ENCODE data around the gene AUTS2.

- TF ChIP-seq, protein P1, sequence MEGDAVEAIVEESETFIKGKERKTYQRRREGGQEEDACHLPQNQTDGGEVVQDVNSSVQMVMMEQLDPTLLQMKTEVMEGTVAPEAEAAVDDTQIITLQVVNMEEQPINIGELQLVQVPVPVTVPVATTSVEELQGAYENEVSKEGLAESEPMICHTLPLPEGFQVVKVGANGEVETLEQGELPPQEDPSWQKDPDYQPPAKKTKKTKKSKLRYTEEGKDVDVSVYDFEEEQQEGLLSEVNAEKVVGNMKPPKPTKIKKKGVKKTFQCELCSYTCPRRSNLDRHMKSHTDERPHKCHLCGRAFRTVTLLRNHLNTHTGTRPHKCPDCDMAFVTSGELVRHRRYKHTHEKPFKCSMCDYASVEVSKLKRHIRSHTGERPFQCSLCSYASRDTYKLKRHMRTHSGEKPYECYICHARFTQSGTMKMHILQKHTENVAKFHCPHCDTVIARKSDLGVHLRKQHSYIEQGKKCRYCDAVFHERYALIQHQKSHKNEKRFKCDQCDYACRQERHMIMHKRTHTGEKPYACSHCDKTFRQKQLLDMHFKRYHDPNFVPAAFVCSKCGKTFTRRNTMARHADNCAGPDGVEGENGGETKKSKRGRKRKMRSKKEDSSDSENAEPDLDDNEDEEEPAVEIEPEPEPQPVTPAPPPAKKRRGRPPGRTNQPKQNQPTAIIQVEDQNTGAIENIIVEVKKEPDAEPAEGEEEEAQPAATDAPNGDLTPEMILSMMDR (IDR thresholded peaks at IDR 0.05) = no peak
- no peak for TF ChIP-seq POLR2A (IDR thresholded peaks at IDR 0.05)
Measured at GRCh38 chr7:69622960-69623359, 24.7 kb downstream of the AUTS2 start.
